Measurements from ENCODE around the gene ITPR2.
"Not testable (repeated sequence)": the region's sequence is repeated elsewhere in the genome, so short reads cannot be mapped to it uniquely, and the experiment has no call there.

The ITPR2 gene

DNA sequence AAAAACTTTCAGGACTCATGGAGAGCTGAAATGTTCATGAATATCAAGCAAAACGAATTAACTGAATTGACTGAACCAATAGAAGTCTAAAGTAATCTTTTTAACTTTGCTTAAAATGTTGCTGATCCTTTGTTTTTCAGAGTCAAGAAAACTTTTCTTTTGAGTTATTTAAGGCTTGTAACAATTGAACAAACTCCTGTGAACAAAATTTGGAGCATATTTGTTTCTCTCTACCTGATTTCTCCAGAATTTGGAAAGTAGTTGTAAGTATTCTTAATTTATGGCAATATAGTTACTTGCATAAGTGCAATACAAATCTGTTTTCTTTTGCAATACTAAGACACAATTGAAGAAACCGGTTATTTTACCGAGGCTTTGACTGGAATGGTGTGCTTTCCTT lies 77.6 kb downstream of the ITPR2 start:
- DNase-seq (ENCODE audit: low read depth) = not testable (repeated sequence)

DNA sequence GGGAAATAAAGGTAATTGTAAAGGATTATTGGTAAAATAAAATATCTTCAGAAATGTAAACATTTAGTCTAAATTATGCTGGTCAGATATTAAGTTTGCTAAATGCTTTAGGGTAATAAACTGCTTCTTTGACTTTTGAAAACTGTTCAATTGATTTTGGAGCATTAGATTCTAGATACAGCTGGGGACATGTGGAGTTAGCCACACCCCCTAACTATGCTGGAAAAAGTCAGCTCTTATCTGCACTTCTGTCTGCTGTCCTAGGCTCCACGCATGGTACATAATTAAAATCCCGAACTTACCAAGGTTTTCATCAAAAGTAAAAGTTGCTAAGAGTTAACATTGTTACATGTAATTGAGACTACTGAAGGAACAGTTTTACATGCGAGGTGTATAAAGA lies 78.8 kb downstream of the ITPR2 start:
- DNase-seq (ENCODE audit: low read depth) = no peak

DNA sequence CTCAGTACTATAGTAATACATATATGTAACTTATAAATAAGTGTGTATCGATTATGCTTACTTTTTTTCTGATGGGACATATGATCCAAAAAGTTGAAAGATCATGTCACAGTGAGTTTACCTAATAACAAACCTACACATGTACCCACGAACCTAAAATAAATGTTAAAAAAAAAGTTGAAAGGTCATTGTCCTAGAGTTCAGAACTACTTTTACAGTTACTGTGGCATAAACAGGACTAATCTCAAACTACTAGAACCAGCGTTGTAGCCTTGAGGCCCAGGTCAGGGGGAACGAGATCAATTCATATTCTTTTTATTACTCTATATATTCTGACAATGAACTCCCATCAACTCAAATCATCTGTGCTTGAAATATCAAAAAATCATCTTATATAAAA lies 81.8 kb downstream of the ITPR2 start:
- DNase-seq (ENCODE audit: low read depth) = no peak

DNA sequence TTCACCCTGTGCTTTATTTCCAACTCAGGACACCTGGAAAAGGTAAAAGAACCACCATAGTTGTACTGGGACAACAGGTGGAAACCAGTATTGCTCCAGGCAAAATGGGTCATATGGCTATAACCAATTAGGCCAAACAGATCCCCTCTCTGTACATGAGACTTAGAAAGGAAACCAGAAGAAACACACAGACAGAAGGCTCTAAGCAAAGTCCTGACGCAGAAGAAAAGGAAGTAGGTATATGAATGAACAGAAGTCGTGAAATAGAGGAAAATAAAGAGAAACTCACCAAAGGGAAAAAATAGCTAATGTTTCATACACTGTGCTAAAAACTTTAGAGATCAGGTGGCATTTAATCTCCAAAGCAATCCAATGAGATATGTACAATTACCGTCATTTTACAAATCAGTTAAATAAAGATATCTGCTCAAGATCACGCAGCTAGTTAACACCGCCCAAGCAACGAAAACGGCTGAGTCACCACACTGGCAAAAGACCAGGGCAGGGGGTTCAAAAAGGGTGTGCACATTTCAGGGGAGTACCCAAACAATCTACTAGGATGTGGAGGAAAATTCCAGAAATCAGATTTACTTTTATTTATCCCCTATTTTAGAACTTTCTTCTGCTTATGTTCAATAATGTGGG lies 82.3 kb downstream of the ITPR2 start:
- no peak for DNase-seq (ENCODE audit: low read depth)

DNA sequence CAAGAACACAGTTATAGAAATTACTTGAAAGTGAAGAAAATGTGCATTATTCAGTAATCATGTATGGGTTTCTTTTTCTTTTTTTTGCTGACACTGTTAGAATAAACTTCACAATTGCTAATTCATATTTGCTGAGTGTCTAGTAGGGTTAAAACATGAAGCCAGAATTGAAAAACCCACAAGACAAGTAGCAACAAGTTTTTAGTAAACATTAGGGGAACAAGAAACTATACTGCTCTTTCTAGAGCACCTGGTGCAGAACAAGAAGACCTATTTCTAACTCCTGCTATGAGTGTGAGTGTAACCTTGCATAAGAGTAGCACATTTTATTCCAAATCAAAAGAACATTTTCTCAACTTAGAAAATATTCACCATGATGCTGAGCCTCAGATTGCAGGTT lies 83.2 kb downstream of the ITPR2 start:
- no peak for DNase-seq (ENCODE audit: low read depth)

DNA sequence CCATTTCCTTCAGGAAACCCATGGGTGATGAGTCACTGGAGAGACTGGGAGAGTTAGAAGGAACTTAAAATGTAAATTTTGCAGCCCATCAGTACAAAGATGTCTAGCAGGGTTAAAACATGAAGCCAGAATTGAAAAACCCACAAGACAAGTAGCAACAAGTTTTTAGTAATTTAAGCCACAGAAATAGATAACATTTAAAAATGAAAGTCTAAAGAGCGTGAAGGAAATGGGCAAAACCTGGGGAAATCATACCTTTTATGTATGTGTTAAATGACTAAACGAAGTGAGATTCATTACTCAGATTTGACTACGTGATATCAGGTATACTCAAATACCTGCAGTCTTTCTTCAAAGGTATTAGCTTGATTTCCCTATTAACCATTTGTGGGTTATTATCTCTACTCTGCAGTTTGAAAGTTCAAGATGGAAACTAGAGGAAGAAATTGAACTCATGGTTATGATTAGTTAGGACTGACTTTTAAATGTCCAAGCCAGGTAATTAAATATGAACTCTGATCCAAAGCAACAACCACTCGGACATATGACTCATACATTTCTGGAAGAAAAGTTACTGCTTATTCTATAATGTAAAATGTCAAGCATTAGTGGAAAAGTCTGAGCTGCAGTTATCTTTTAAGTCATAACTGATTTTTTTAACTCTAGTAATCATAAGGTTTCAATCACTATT lies 84.1 kb downstream of the ITPR2 start:
- DNase-seq (ENCODE audit: low read depth) = peak; percentile 13

DNA sequence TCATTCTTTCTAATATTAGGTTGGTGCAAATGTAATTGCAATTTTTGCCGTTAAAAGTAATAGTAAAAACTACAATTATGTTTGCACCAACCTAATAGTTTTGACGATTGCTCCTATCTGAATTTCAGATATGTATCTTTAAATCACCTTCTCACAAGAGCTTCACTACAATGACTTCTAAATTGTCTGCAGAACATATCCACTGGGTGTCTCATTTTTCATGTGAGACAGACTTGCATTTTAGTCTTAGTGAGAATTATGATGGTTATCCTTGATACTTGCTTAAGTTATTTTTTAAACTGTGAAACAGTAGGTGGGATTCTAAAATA lies 84.6 kb downstream of the ITPR2 start:
- DNase-seq (ENCODE audit: low read depth) = no peak

DNA sequence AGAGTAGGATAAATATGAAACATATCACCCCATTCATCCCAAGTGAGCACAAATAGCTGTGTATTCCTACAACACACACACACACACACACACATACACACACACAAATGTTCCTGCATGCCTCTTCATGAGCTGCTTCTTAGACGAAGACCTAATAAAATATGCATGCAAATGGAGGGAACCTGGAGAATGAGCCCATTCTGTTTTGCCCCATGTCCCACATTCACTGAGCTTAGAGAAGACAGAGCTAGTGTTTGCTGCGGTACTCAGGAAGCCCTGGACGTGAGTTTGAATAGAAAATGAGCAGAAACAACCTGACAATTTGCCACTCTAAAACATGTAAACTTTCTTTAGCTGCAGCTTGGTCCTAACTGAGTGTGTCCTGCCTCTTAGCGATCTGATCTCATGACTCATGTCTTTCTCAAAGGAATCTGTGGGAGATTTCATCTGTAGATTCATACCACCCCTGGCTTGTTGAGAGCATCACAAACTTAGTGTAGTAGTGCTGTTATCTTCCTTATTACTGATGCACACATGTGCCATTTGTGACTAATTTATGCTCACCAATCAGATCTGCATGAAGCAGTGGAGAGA lies 86.8 kb downstream of the ITPR2 start:
- peak; percentile 32 for DNase-seq (ENCODE audit: low read depth)

DNA sequence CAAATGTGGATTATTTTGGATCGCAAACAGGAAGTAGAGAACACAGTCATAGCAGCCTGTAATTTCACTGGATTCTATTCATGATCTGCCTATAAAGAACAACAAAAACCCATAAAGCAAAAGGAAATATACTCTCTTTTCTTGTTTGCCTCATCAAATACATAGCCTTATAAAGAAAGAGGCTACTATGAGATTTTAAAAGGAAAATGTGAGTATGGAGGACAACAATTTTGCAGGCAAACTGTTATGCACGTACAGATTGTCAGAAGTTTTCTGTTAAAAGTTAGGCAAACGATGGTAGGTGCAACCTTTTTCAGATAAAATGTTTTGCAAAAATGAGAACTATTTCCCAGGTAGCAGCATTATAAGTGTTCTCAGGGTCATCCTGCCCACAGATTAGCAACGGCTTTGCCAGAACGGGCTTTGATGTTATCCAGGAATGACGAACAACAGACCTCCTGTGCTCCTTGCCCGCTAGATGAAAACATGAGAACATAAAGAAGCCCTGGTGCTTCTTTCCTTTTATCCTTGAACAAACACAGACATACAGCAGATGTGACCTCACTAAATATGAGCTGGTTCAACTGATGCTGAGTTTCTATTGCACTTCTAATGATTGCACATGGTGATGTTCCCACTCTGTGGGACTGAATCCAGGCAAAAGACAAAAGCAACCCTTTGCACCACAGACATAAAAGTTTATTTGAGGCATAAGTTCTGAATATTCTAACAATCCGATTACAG lies 88.1 kb downstream of the ITPR2 start:
- no peak for DNase-seq (ENCODE audit: low read depth)

DNA sequence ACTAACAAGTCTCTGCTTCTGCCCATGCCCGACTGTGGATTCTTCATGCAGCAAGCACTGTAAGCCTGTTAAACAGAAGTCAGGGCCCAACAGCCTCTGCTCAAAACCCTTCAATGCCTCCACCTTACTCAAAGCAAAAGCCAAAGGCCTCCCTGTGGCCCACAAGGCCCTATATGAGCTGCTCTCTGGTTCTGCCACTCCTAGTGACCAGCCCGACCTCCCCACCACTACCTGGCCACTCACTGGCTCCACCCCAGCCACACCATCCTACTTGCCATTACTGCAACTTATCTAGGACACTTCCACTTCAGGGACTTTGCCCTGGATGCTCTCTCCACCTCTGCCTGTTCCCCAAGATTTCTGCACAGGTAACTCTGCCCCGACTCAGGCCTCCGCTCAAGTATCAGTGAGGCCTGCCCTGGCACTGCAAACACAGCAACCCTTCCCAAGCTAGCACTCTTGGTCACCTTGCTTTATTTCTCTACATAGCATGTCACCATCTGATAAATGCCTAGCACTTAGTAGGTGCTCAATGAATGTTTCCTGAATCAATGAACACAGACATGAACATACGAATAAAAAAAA lies 88.9 kb downstream of the ITPR2 start:
- no peak for DNase-seq (ENCODE audit: low read depth)

DNA sequence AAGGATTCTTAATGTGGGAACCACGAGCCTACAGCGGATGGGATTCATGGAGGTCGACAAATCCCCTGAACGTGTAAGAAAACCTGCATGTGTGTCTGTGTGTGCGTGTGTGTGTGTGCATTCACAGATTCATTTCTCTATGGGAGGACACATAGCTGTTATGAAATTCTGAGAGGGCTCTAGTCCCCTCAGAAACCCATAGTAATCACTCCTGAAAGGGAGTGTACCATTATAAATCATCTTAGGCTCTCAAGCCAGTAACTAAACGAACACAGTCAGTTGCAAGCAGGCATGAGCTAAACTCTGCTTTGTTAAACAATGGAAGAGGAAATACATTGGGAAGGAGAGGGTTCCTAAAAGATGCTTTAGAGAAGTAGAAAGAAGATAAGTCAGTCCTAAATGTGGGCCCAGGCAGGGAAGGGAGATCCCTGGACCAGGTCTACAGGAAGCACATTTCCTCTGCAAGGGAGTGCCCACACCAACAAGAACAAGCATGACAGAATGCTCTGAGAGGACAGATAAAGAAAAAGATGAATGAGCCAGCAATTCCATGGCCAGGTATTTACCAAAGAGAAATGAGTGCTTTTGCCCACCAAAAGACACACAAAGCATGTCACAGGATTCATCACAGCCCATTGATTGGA lies 91.3 kb downstream of the ITPR2 start:
- DNase-seq (ENCODE audit: low read depth) = no peak

DNA sequence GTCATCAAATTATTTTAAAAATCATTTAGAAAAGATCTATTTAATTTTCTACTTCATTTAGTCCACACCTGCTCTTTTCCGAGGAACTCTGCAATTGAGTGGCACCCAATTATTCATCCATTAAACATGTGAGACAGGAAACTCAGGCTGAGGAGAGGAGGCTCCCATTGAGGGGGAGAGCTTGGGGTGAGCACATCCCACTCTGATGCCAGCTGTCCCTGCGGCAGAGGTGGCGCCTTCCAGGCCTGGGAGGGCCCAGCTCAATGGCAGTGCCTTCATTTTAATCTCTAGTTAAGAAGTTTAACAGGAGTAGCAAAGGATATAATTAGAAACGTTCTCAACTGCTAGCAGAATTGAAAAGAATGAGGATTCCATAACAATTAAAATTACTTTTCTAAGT lies 92.0 kb downstream of the ITPR2 start:
- DNase-seq (ENCODE audit: low read depth) = no peak

DNA sequence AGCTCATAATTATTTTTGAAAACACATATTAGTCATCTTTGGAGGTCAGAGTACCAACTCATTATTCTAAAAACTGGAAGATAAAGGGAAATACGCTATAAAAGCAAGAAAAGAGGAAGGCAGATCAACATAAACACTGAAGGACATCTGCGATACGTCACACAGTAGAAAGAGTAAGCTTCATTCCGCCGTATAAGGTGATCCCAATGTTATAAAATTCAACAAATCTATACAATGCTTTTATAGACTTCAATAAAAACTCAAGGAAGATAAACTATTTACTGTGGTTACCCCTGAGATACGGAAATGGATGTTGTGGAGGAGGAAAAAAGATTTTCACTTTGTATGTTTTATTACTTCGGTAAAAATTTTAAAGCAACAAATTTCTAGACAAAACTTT lies 92.6 kb downstream of the ITPR2 start:
- DNase-seq (ENCODE audit: low read depth) = no peak

DNA sequence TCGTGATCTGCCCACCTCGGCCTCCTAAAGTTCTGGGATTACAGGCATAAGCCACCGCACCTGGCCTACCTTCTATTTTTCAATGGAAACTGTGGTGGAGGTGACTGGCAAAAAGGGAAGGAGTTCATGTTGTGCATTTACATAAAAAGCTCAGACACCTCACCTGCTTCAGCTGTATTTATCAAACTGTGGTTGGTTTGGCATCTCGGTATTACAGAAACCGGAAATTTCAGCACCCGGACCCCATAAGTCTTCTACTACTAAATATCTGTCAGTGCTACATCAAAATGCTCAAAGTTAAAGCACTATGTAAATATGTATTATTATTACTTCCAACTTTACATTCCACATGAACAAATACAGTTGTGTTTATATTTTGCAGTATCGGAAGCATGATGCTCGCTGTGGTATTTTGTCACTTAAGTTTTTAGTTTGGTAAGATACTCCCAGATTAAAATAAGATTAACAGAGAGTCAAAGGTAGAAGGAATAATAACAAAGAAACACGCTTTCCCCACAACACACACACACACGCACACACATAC lies 95.4 kb downstream of the ITPR2 start:
- DNase-seq (ENCODE audit: low read depth) = no peak

DNA sequence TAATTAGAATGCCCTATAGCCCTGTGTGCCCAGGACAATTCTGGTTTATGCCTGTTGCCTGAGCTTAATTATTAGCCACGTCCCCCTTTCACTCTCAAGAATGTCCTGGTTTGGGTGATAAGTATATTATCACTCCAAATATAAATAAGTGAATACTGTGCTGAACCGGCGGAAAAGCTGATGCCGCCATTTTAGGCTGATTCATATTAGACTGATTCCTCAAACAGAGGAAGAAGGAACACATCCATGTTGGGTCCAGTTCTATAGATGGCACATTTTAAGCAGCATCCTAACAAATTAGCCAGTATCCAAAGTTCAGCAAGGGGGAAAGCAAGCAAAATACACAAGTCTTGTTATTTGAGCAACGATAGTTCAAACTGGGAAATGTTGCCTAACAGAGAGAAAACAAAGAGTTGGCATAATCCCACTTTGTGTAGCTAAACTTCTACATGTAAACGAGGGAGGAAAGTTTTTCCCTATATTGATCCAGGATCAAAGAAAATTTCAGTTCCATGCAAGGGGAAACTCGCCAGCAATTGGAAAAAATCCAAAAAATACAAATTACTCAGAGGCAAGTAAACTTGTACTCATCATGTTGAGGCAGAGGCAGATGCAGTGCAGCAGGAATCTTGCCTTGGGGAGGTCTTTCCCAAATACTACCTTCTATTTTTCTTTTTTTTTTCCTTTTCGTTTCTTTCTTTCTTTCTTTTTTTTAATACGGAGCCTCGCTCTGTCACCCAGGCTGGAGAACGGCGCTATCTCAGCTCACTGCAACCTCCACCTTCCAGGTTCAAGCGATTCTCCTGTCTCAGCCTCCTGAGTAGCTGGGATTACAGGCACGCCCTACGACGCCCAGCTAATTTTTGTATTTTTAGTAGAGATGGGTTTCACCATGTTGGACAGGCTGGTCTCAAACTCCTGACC lies 96.2 kb downstream of the ITPR2 start:
- DNase-seq (ENCODE audit: low read depth) = no peak

DNA sequence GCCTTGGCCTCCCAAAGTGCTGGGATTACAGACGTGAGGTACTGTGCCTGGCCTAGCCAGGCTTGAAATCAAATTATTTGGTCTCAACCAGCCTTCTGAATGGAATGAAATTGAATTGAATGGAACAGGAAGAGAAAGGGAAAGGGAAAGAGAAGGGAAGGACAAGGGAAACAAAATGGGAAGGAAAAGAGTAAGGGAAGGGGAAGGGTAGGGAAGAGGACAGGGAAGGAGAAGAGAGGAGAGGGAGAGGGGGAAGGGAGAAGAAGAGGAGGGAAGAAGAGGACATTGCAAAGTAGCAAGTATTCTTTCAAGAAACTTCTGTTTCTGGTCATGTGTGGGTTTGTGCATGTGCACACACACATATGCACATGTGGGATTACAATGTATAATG lies 97.8 kb downstream of the ITPR2 start:
- DNase-seq (ENCODE audit: low read depth) = no peak

DNA sequence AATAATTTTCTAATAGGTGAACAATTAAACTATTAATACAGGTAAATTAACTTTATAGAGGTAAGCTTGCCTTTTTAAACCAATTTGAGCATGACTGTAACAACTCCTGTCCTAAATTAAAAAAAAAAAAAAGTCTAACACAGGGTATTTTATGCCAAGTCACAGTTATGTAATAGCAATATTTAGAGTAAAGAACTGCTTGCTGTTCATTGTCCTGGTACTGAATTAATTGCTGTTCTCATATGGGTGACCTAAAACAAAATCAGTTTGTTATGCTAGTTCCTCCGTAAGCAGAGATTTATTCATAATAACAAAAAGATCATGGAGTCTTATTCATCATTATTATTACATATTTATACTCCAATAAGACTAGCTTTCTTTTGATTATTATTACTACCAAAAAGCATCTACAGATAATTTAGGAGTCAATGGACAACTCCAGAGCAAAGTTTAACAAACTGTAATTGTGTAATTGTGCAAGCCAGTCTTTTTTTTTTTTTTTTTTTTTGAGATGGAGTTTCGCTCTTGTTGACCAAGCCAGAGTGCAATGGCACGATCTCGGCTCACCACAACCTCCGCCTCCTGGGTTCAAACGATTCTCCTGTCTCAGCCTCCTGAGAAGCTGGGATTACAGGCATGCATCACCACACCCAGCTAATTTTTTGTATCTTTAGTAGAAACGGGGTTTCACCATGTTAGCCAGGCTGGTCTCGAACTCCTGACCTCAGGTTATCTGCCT lies 98.3 kb downstream of the ITPR2 start:
- DNase-seq (ENCODE audit: low read depth) = no peak

DNA sequence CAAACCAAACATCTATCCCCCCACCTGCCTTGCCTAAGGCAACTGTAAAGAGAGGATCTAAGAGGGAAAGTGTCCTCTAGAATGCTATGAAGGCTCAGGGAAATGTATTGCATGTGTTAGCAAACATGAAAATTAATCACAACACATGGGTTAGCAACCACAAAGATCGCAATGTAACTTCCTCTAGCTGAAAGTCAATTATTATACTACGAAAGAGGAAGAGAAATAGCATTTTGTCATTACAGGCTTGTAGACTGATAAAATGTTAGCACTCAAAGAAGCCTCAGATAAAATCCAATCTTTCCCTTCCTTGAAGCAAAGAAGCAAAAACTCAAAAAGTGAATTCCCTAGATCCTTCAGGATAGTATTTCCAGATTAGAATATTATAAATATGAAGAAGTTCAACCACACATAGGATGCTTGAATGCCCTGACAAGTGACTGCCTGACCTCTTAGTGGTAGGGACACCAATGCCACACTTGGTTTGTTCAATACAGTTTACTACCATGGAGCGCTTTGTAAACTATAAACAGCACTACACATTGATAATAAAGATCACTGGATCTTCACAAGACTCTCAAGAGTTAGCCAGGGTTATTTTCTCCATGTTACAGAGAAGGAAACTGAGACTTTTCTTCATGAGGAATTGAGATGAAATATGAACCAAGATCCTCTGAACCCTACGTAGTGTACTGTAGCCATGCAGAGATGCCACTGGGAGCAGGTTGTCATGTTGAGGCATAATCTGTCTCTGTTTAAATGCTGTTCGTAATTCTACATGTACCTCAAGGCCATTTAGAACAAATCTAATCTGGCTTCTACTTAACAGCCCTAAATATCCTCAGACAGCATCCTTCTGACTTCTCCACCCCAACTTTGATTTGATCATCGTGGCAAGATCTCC lies 100.7 kb downstream of the ITPR2 start:
- DNase-seq (ENCODE audit: low read depth) = no peak

All from GM04504 (cell line).